Measurements from ENCODE around the gene ZCCHC24. TPM values are rescaled to one million over a fixed set of nuclear protein-coding genes. Genes with fewer than 3 reads are reported as not detected.

ZCCHC24 gene
- total RNA-seq, 2 experiments from 2014 or later, result 0.52 to 0.73 TPM

- peaks cover 21% of the 10 kb centered on the region for H3K27me3 Mint-ChIP-seq
- H3K4me1 Mint-ChIP-seq, result no peaks in the 10 kb centered on the region
- ChIA-PET CTCF (interaction anchor here (0.8 kb wide), 1 partner anchor 108 kb away, joined by 4 read pairs; no protein-coding TSS in a partner anchor), POLR2A (no interaction called here)
- H3K9me3 Mint-ChIP-seq, result no peaks in the 10 kb centered on the region
- no peak for DNase-seq
- no peak overlapping the region for H3K27ac Mint-ChIP-seq
- no peak overlapping the region for H3K4me3 Mint-ChIP-seq
- no peaks in the 10 kb centered on the region for H3K36me3 Mint-ChIP-seq (ENCODE audit: low read depth)
Observed at GRCh38 chr10:79482741-79483140, 37.3 kb upstream of the ZCCHC24 start.

- Mint-ChIP-seq H3K9me3 (no peaks in the 10 kb centered on the region), H3K27ac (no peak overlapping the region), H3K4me3 (no peak overlapping the region), H3K27me3 (peaks cover 24% of the 10 kb centered on the region), H3K36me3 (ENCODE audit: low read depth) (no peaks in the 10 kb centered on the region), H3K4me1 (no peaks in the 10 kb centered on the region)
- POLR2A ChIA-PET, result no interaction called here
- CTCF ChIA-PET, result interaction anchor here (0.8 kb wide), 2 partner anchors 11 to 108 kb away, joined by 3 to 4 read pairs; no protein-coding TSS in a partner anchor
- DNase-seq, result no peak
Observed at GRCh38 chr10:79482304-79482703, 36.9 kb upstream of the ZCCHC24 start.

DNA sequence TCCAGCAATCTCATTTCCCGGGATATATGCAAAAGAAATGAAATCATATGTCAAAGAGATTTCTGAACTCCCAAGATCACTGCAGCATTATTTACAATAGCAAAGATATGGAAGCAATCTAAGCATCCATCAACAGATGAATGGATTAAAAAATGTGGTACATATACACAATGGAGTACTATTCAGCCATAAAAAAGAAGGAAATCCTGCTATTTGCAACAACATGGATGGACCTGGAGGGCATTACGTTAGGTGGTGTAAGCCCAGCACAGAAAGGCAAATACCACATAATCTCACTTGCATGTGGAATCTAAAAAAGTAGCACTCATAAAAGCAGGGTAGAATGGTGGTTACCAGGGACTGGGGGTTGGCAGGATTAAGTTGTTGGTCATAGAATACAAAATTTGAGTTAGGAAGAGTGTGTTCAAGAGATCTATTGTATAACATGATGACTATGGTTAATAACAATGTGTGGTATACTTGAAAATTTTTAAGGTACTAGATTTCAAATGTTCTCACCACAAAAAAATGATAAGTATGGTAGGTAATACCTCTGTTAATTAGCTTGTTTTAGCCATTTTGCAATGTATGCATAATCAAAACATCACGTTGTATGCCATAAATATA, 34.0 kb upstream of the ZCCHC24 start:
- Mint-ChIP-seq H3K27me3 (peaks cover 39% of the 10 kb centered on the region), H3K27ac (no peak overlapping the region), H3K4me3 (no peak overlapping the region), H3K9me3 (no peaks in the 10 kb centered on the region), H3K36me3 (ENCODE audit: low read depth) (no peaks in the 10 kb centered on the region), H3K4me1 (no peaks in the 10 kb centered on the region)
- CTCF ChIA-PET, result interaction anchor here (1.0 kb wide), 2 partner anchors 11 to 105 kb away, joined by 4 read pairs; no protein-coding TSS in a partner anchor
- DNase-seq, result no peak
- POLR2A ChIA-PET, result no interaction called here

DNA sequence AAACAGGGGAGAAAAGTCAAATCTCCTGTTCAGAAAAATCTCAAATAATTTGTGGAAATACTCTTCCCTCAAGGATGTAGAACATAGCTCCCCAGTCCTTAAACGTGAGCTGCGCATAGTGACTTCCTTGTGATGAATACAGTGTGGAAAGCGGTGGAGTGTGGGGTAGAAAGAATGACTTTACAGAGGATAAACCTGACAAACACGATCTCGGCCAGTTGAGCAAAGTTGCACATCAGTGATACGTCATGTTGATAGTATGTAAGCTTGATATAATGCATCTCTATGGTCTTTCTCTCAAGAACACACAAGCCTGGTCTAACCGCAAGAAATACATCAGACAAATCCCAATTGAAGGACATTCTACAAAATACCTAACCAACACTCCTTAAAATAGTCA, 32.0 kb upstream of the ZCCHC24 start:
- no peak for DNase-seq
- Mint-ChIP-seq H3K4me3 (no peak overlapping the region), H3K9me3 (no peaks in the 10 kb centered on the region), H3K27ac (no peak overlapping the region), H3K4me1 (no peaks in the 10 kb centered on the region), H3K27me3 (peaks cover 41% of the 10 kb centered on the region), H3K36me3 (ENCODE audit: low read depth) (no peaks in the 10 kb centered on the region)
- CTCF ChIA-PET, result interaction anchor here (1.1 kb wide), 1 partner anchor 11 kb away, joined by 7 read pairs; no protein-coding TSS in a partner anchor
- POLR2A ChIA-PET, result no interaction called here

GRCh38 chr10:79476645-79477044, 31.2 kb upstream of the ZCCHC24 start:
- H3K27me3 Mint-ChIP-seq, result peaks cover 40% of the 10 kb centered on the region
- DNase-seq, result no peak
- CTCF ChIA-PET, result interaction anchor here (1.1 to 1.4 kb wide), 2 partner anchors 9 to 12 kb away, joined by 5 to 7 read pairs; no protein-coding TSS in a partner anchor
- H3K4me1 Mint-ChIP-seq, result no peaks in the 10 kb centered on the region
- POLR2A ChIA-PET, result no interaction called here
- H3K27ac Mint-ChIP-seq, result no peak overlapping the region
- no peak overlapping the region for H3K4me3 Mint-ChIP-seq
- H3K9me3 Mint-ChIP-seq, result no peaks in the 10 kb centered on the region
- no peaks in the 10 kb centered on the region for H3K36me3 Mint-ChIP-seq (ENCODE audit: low read depth)

DNA sequence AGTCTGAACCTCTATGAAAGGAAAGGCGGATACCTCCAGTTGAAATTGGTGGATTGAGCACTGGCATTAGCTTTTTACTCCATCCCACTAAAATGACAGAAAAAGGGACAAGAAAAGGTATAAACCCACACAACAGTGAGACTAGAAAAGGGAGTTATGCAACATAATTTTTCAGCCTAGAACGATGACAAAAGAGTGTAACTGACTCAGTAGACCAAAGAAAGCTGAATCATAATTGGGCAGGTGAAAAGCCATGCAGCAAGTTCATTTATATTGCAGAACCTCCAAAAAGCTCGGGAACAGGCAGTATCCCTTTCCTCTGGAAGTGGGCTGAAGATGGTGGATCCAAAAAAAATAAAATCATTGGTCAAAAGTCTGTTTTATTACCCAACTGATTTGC, 30.5 kb upstream of the ZCCHC24 start:
- no peaks in the 10 kb centered on the region for H3K36me3 Mint-ChIP-seq (ENCODE audit: low read depth)
- H3K27me3 Mint-ChIP-seq, result peaks cover 33% of the 10 kb centered on the region
- H3K4me1 Mint-ChIP-seq, result no peaks in the 10 kb centered on the region
- CTCF ChIA-PET, result interaction anchor here (1.4 kb wide), 1 partner anchor 8 kb away, joined by 5 read pairs; no protein-coding TSS in a partner anchor
- no peak overlapping the region for H3K4me3 Mint-ChIP-seq
- POLR2A ChIA-PET, result no interaction called here
- no peak for DNase-seq
- no peak overlapping the region for H3K27ac Mint-ChIP-seq
- no peaks in the 10 kb centered on the region for H3K9me3 Mint-ChIP-seq

GRCh38 chr10:79475119-79475653, 29.8 kb upstream of the ZCCHC24 start:
- H3K4me1 Mint-ChIP-seq, result no peaks in the 10 kb centered on the region
- H3K27me3 Mint-ChIP-seq, result peaks cover 26% of the 10 kb centered on the region
- no peak overlapping the region for H3K4me3 Mint-ChIP-seq
- no peaks in the 10 kb centered on the region for H3K36me3 Mint-ChIP-seq (ENCODE audit: low read depth)
- no peak for DNase-seq
- H3K27ac Mint-ChIP-seq, result no peak overlapping the region
- CTCF ChIA-PET, result no interaction called here
- H3K9me3 Mint-ChIP-seq, result no peaks in the 10 kb centered on the region
- POLR2A ChIA-PET, result no interaction called here

GRCh38 chr10:79473496-79474095, 28.2 kb upstream of the ZCCHC24 start:
- Mint-ChIP-seq H3K36me3 (ENCODE audit: low read depth) (no peaks in the 10 kb centered on the region), H3K9me3 (no peaks in the 10 kb centered on the region), H3K4me3 (no peak overlapping the region), H3K4me1 (no peaks in the 10 kb centered on the region), H3K27ac (no peak overlapping the region), H3K27me3 (peaks cover 20% of the 10 kb centered on the region)
- DNase-seq, result no peak
- ChIA-PET POLR2A (no interaction called here), CTCF (no interaction called here)

GRCh38 chr10:79472951-79473350, 27.5 kb upstream of the ZCCHC24 start:
- ChIA-PET CTCF (interaction anchor here (1.4 kb wide), 1 partner anchor 11 kb away, joined by 3 read pairs; no protein-coding TSS in a partner anchor), POLR2A (no interaction called here)
- Mint-ChIP-seq H3K36me3 (ENCODE audit: low read depth) (no peaks in the 10 kb centered on the region), H3K27me3 (peaks cover 20% of the 10 kb centered on the region), H3K4me3 (no peak overlapping the region), H3K27ac (no peak overlapping the region), H3K4me1 (no peaks in the 10 kb centered on the region), H3K9me3 (no peaks in the 10 kb centered on the region)
- no peak for DNase-seq

- no peak for DNase-seq
- ChIA-PET POLR2A (no interaction called here), CTCF (interaction anchor here (1.4 kb wide), 1 partner anchor 11 kb away, joined by 3 read pairs; no protein-coding TSS in a partner anchor)
- Mint-ChIP-seq H3K27ac (no peak overlapping the region), H3K4me3 (no peak overlapping the region), H3K27me3 (peaks cover 18% of the 10 kb centered on the region), H3K4me1 (no peaks in the 10 kb centered on the region), H3K36me3 (ENCODE audit: low read depth) (no peaks in the 10 kb centered on the region), H3K9me3 (no peaks in the 10 kb centered on the region)
Observed at GRCh38 chr10:79472449-79472848, 27.0 kb upstream of the ZCCHC24 start.

GRCh38 chr10:79471776-79472175, 26.4 kb upstream of the ZCCHC24 start:
- Mint-ChIP-seq H3K36me3 (ENCODE audit: low read depth) (no peaks in the 10 kb centered on the region), H3K4me3 (no peak overlapping the region), H3K4me1 (no peaks in the 10 kb centered on the region), H3K27ac (no peak overlapping the region), H3K27me3 (peaks cover 18% of the 10 kb centered on the region), H3K9me3 (no peaks in the 10 kb centered on the region)
- CTCF ChIA-PET, result interaction anchor here (1.4 kb wide), 1 partner anchor 10 kb away, joined by 3 read pairs; no protein-coding TSS in a partner anchor
- POLR2A ChIA-PET, result no interaction called here
- no peak for DNase-seq

DNA sequence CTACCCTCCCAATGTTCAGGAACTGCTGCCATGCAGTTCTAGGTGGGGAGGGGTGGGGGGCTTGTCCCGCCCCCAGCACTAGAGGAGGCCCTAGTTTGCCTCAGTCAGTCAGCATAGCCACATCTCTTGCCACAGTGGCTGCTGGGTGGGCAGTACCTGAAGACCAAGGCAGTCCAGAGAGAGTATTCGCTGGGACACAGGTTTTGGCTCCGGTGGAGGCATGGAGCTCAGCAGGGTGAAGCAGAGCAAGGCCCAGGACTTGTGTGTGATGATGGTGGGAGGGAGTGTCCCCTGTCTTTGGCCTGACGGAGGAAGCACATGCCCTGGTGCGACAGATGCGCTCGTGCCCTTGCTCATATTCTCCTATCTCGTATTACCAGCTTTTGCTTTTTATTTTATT, 24.7 kb upstream of the ZCCHC24 start:
- no peak for DNase-seq
- CTCF ChIA-PET, result interaction anchor here (1.2 kb wide), 1 partner anchor 13 kb away, joined by 3 read pairs; no protein-coding TSS in a partner anchor
- Mint-ChIP-seq H3K9me3 (no peaks in the 10 kb centered on the region), H3K27me3 (peaks cover 5% of the 10 kb centered on the region), H3K4me1 (no peaks in the 10 kb centered on the region), H3K36me3 (ENCODE audit: low read depth) (no peaks in the 10 kb centered on the region), H3K27ac (no peak overlapping the region), H3K4me3 (no peak overlapping the region)
- POLR2A ChIA-PET, result no interaction called here

GRCh38 chr10:79468841-79469585, 23.6 kb upstream of the ZCCHC24 start:
- CTCF ChIA-PET, result interaction anchor here (1.0 to 2.1 kb wide), 5 partner anchors 11 to 95 kb away, joined by 3 to 11 read pairs (median 4); no protein-coding TSS in a partner anchor
- no peak for DNase-seq
- peaks cover 3% of the 10 kb centered on the region for H3K27me3 Mint-ChIP-seq
- H3K4me3 Mint-ChIP-seq, result no peak overlapping the region
- H3K9me3 Mint-ChIP-seq, result no peaks in the 10 kb centered on the region
- POLR2A ChIA-PET, result no interaction called here
- no peak overlapping the region for H3K27ac Mint-ChIP-seq
- no peaks in the 10 kb centered on the region for H3K36me3 Mint-ChIP-seq (ENCODE audit: low read depth)
- H3K4me1 Mint-ChIP-seq, result no peaks in the 10 kb centered on the region

Measured in activated CD4-positive, alpha-beta T cell treated with anti-CD3 and anti-CD28 coated beads, Interleukin-2, amount 10 ng/mL, durations not matched to agents 7 days and 5 days (primary cell).